HEK293 (cell line): ENCODE data around the gene FAM174B.

Experiments used
- CTCF ChIA-PET: fragments of 350-600 bp; formaldehyde crosslinking; extraction: SDS; loops from one replicate; lab custom pipeline; 2021; ENCODE audit warnings: antibody characterized with exemption; lab: Yijun Ruan, JAX
- POLR2A ChIA-PET: fragments of 300-600 bp; formaldehyde crosslinking; extraction: SDS; loops from one replicate; lab custom pipeline; 2020; ENCODE audit warnings: antibody characterized with exemption, inconsistent platforms; lab: Yijun Ruan, JAX
- H3K27ac ChIP-seq: fragments of 200-500 bp; sonication (Bioruptor generic); 2 replicates; pipeline ENCODE4 v1.5.1; 2014; ENCODE audit warnings: low read depth, low read length, control low read depth, inconsistent platforms; ENCODE audit errors: extremely low read depth
- H3K36me3 ChIP-seq, 2 experiments: fragments of 200-500 bp in 1 of 2; sonication (Bioruptor generic) in 1 of 2; 1 replicate in 1 of 2; 2 replicates in 1 of 2; pipeline ENCODE4 v1.5.1; 2014 to 2017; ENCODE audit warnings: inconsistent platforms in 2 of 2, low read length in 2 of 2; ENCODE audit not compliant: control insufficient read depth in 2 of 2, insufficient read depth in 1 of 2
- H3K4me1 ChIP-seq: fragments of 200-500 bp; sonication (Bioruptor generic); 2 replicates; pipeline ENCODE4 v1.5.1; 2014; ENCODE audit warnings: mild to moderate bottlenecking, low read length, inconsistent platforms; ENCODE audit not compliant: control insufficient read depth, insufficient read depth
- H3K4me3 ChIP-seq: 2 replicates; pipeline ENCODE4 v1.5.1; 2011; ENCODE audit warnings: low read depth, mild to moderate bottlenecking, control low read depth, low read length, moderate library complexity
- H3K9me3 ChIP-seq: fragments of 200-500 bp; sonication (Bioruptor generic); 2 replicates; pipeline ENCODE4 v1.5.1; 2014; ENCODE audit warnings: low read depth, low read length, inconsistent platforms; ENCODE audit not compliant: control insufficient read depth, insufficient read depth
- EGR2 ChIP-seq: fragments of 450-650 bp; formaldehyde crosslinking; IDR thresholded peaks from 2 replicates; pipeline ENCODE4 v1.5.1; 2016; ENCODE audit warnings: low read depth, missing biosample characterization, missing genetic modification characterization
- GLIS1 ChIP-seq: fragments of 450-650 bp; formaldehyde crosslinking; IDR thresholded peaks from 2 replicates; pipeline ENCODE4 v1.5.1; 2016; ENCODE audit warnings: missing biosample characterization, missing genetic modification characterization
- SCRT1 ChIP-seq: fragments of 450-650 bp; formaldehyde crosslinking; IDR thresholded peaks from 2 replicates; pipeline ENCODE4 v1.5.1; 2016; ENCODE audit warnings: missing biosample characterization, missing genetic modification characterization, borderline replicate concordance
- SCRT2 ChIP-seq: fragments of 450-650 bp; formaldehyde crosslinking; IDR thresholded peaks from 2 replicates; pipeline ENCODE4 v1.5.1; 2016; ENCODE audit warnings: missing biosample characterization, missing genetic modification characterization
- WT1 ChIP-seq: fragments of 450-650 bp; formaldehyde crosslinking; IDR thresholded peaks from 2 replicates; pipeline ENCODE4 v1.5.1; 2016; ENCODE audit warnings: missing biosample characterization, missing genetic modification characterization
- ZBTB17 ChIP-seq: fragments of 450-650 bp; formaldehyde crosslinking; IDR thresholded peaks from 2 replicates; pipeline ENCODE4 v1.5.1; 2016; ENCODE audit warnings: missing biosample characterization, missing genetic modification characterization
- ZFHX2 ChIP-seq: fragments of 450-650 bp; formaldehyde crosslinking; conservative IDR thresholded peaks from 2 replicates; pipeline ENCODE4 v1.5.1; 2016; ENCODE audit warnings: missing biosample characterization, missing genetic modification characterization
- ZNF341 ChIP-seq: fragments of 450-650 bp; formaldehyde crosslinking; IDR thresholded peaks from 2 replicates; pipeline ENCODE4; 2016; ENCODE audit warnings: low read depth, missing biosample characterization, missing genetic modification characterization
- ZNF354C ChIP-seq: fragments of 450-650 bp; formaldehyde crosslinking; IDR thresholded peaks from 2 replicates; pipeline ENCODE4 v1.5.1; 2016; ENCODE audit warnings: missing biosample characterization, missing genetic modification characterization, low read depth, borderline replicate concordance
- ZNF558 ChIP-seq: fragments of 450-650 bp; formaldehyde crosslinking; IDR thresholded peaks from 2 replicates; pipeline ENCODE4 v1.5.1; 2016; ENCODE audit warnings: missing biosample characterization, missing genetic modification characterization
- TF ChIP-seq, protein P1 (sequence below): fragments of 450-650 bp; formaldehyde crosslinking; IDR thresholded peaks from 2 replicates; pipeline ENCODE4 v1.5.1; 2016; ENCODE audit warnings: missing biosample characterization, missing genetic modification characterization
- TF ChIP-seq, protein P2 (sequence below): fragments of 450-650 bp; formaldehyde crosslinking; IDR thresholded peaks from 2 replicates; pipeline ENCODE4 v1.5.1; 2016; ENCODE audit warnings: missing biosample characterization, missing genetic modification characterization
- TF ChIP-seq, protein P3 (sequence below): fragments of 450-650 bp; formaldehyde crosslinking; IDR thresholded peaks from 2 replicates; pipeline ENCODE4 v1.5.1; 2016; ENCODE audit warnings: missing biosample characterization, missing genetic modification characterization
- TF ChIP-seq, protein P4 (sequence below): fragments of 450-650 bp; formaldehyde crosslinking; IDR thresholded peaks from 2 replicates; pipeline ENCODE4 v1.5.1; 2016; ENCODE audit warnings: missing biosample characterization, missing genetic modification characterization

The FAM174B gene

DNA sequence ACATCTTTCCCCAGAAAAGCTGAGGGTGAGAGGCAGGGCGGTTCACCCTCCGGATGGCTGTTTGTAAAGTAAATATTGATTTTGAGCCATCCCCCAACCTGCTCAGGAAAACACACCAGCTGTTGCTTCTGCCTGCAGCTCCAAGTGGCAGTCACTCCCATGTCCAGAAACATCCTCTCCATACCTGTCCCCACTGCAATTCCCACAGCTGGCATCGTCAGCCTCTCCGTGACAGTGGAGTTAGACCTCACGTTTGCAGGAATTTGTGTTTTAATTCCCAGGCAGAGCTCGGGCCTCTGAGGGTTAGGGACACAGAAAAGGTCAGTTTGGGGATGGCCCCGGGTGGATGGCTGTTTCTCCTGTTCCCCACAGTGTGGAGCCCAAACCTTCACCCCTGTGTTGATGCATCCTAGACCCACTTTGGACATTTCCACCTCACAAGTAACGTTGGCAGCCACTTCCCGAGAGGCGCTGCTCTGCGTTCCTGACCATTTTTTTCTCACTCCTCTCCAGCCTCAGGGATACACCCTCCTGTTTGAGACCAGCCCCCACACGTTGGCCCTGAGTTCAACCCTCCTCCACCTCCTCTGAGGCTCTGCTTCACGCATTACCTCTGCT lies 11.8 kb upstream of the FAM174B start:
- Histone ChIP-seq H3K27ac (peak overlapping the region; percentile 48; the same call in 1 of the 2 replicates), H3K9me3 (no peaks in the 10 kb centered on the region), H3K36me3 (no peaks in the 10 kb centered on the region), H3K4me1 (peaks cover 29% of the 10 kb centered on the region), H3K4me3 (no peak overlapping the region)
- peak; percentile 93 for TF ChIP-seq SCRT2 (tag by site-specific recombination)
- 0 out of 2 replicates have a peak, but pooled peaks have one; percentile 22 for TF ChIP-seq ZFHX2 (tag by site-specific recombination)
- TF ChIP-seq ZNF354C (tag by site-specific recombination), result no peak
- TF ChIP-seq, protein P1, sequence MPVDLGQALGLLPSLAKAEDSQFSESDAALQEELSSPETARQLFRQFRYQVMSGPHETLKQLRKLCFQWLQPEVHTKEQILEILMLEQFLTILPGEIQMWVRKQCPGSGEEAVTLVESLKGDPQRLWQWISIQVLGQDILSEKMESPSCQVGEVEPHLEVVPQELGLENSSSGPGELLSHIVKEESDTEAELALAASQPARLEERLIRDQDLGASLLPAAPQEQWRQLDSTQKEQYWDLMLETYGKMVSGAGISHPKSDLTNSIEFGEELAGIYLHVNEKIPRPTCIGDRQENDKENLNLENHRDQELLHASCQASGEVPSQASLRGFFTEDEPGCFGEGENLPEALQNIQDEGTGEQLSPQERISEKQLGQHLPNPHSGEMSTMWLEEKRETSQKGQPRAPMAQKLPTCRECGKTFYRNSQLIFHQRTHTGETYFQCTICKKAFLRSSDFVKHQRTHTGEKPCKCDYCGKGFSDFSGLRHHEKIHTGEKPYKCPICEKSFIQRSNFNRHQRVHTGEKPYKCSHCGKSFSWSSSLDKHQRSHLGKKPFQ (tag by site-specific recombination), result peak; percentile 27; the same call in 1 of the 2 replicates
- peak; percentile 65 for TF ChIP-seq GLIS1
- TF ChIP-seq, protein P2, sequence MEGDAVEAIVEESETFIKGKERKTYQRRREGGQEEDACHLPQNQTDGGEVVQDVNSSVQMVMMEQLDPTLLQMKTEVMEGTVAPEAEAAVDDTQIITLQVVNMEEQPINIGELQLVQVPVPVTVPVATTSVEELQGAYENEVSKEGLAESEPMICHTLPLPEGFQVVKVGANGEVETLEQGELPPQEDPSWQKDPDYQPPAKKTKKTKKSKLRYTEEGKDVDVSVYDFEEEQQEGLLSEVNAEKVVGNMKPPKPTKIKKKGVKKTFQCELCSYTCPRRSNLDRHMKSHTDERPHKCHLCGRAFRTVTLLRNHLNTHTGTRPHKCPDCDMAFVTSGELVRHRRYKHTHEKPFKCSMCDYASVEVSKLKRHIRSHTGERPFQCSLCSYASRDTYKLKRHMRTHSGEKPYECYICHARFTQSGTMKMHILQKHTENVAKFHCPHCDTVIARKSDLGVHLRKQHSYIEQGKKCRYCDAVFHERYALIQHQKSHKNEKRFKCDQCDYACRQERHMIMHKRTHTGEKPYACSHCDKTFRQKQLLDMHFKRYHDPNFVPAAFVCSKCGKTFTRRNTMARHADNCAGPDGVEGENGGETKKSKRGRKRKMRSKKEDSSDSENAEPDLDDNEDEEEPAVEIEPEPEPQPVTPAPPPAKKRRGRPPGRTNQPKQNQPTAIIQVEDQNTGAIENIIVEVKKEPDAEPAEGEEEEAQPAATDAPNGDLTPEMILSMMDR (tag by site-specific recombination), result peak; percentile 48; the same call in 1 of the 2 replicates
- peak; percentile 84 for TF ChIP-seq ZNF341 (tag by site-specific recombination)
- TF ChIP-seq WT1, result peak; percentile 69; the same call in 1 of the 2 replicates
- TF ChIP-seq ZBTB17 (tag by site-specific recombination), result peak; percentile 73
- TF ChIP-seq ZNF558, result no peak
- TF ChIP-seq, protein P3, sequence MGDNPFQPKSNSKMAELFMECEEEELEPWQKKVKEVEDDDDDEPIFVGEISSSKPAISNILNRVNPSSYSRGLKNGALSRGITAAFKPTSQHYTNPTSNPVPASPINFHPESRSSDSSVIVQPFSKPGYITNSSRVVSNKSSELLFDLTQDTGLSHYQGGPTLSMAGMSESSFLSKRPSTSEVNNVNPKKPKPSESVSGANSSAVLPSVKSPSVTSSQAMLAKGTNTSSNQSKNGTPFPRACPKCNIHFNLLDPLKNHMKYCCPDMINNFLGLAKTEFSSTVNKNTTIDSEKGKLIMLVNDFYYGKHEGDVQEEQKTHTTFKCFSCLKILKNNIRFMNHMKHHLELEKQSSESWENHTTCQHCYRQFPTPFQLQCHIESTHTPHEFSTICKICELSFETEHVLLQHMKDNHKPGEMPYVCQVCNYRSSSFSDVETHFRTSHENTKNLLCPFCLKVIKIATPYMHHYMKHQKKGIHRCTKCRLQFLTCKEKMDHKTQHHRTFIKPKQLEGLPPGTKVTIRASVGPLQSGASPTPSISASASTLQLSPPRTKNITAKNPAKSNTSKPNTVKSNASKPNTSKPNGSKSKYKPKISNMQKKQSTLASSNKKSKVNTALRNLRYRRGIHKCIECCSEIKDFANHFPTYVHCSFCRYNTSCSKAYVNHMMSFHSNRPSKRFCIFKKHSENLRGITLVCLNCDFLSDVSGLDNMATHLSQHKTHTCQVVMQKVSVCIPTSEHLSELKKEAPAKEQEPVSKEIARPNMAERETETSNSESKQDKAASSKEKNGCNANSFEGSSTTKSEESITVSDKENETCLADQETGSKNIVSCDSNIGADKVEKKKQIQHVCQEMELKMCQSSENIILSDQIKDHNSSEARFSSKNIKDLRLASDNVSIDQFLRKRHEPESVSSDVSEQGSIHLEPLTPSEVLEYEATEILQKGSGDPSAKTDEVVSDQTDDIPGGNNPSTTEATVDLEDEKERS, result no peak
- peak; percentile 18; the same call in 1 of the 2 replicates for TF ChIP-seq SCRT1 (tag by site-specific recombination)
- 0 out of 2 replicates have a peak, but pooled peaks have one; percentile 12 for TF ChIP-seq EGR2 (tag by site-specific recombination)
- ChIA-PET CTCF (interaction anchor here (0.6 to 1.2 kb wide), 3 partner anchors 146 to 421 kb away, joined by 3 to 4 read pairs (median 4); no protein-coding TSS in a partner anchor), POLR2A (no interaction called here)

DNA sequence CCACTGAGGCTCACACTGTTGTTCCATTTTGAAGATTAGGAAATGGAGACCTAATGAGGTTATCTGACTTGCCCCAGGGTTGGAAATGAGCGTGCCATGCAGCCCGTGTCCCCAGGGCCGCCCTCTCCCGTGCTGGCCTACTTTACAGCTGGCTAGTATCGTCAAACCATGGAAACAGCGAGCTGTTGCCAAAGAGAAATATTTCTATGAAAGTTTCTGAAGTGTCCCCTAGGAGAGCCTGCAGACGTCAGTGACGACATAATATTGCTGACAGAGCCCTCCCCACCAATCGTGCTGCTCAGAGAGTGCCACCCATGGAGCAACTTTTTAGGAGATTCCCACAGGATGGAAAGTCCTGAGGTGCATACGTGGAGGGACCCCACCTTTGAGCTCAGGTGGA lies 11.2 kb upstream of the FAM174B start:
- TF ChIP-seq GLIS1, result peak; percentile 36; the same call in 1 of the 2 replicates
- TF ChIP-seq, protein P4, sequence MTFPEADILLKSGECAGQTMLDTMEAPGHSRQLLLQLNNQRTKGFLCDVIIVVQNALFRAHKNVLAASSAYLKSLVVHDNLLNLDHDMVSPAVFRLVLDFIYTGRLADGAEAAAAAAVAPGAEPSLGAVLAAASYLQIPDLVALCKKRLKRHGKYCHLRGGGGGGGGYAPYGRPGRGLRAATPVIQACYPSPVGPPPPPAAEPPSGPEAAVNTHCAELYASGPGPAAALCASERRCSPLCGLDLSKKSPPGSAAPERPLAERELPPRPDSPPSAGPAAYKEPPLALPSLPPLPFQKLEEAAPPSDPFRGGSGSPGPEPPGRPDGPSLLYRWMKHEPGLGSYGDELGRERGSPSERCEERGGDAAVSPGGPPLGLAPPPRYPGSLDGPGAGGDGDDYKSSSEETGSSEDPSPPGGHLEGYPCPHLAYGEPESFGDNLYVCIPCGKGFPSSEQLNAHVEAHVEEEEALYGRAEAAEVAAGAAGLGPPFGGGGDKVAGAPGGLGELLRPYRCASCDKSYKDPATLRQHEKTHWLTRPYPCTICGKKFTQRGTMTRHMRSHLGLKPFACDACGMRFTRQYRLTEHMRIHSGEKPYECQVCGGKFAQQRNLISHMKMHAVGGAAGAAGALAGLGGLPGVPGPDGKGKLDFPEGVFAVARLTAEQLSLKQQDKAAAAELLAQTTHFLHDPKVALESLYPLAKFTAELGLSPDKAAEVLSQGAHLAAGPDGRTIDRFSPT (tag by site-specific recombination), result no peak
- H3K36me3 ChIP-seq, result no peaks in the 10 kb centered on the region
- no peak overlapping the region for H3K4me3 ChIP-seq
- ChIA-PET POLR2A (no interaction called here), CTCF (interaction anchor here (0.6 to 1.2 kb wide), 3 partner anchors 145 to 421 kb away, joined by 3 to 4 read pairs (median 4); no protein-coding TSS in a partner anchor)
- peak overlapping the region; percentile 48; the same call in 1 of the 2 replicates for H3K27ac ChIP-seq
- H3K9me3 ChIP-seq, result no peaks in the 10 kb centered on the region
- H3K4me1 ChIP-seq, result peaks cover 29% of the 10 kb centered on the region
